COLO668 (cell line): ENCODE measurements around the gene STX1A.
A peak's percentile ranks its signal among the peaks of the same experiment; 100 is the strongest.
"Not testable (repeated sequence)": the region's sequence is repeated elsewhere in the genome, so short reads cannot be mapped to it uniquely, and the experiment has no call there.

Source experiments
- DNase-seq: peaks from one replicate; lab custom pipeline; 2025; ENCODE audit not compliant: unreplicated experiment; lab: John Stamatoyannopoulos, UW

STX1A gene

GRCh38 chr7:73736885-73737284, 17.4 kb upstream of the STX1A start:
- DNase-seq, result no peak

DNA sequence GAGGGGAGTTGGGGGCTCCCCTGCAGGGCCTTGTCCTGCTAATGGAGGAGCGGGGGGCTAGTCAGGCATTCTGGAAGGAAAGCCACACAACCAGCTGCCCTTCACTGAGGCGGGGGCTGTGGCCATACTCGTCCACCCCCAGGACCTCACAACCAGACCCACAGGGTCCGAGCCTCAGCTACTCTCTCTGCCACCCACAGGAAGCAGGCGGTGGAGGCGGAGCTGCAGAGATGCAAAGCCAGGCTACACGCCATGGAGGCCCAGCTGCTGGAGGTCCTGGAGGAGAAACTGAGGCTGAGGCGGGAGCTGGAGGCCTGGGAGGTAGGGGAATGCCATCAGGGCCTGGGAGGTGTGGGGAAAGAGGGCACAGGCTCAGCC, 16.0 kb upstream of the STX1A start:
- no peak for DNase-seq

DNA sequence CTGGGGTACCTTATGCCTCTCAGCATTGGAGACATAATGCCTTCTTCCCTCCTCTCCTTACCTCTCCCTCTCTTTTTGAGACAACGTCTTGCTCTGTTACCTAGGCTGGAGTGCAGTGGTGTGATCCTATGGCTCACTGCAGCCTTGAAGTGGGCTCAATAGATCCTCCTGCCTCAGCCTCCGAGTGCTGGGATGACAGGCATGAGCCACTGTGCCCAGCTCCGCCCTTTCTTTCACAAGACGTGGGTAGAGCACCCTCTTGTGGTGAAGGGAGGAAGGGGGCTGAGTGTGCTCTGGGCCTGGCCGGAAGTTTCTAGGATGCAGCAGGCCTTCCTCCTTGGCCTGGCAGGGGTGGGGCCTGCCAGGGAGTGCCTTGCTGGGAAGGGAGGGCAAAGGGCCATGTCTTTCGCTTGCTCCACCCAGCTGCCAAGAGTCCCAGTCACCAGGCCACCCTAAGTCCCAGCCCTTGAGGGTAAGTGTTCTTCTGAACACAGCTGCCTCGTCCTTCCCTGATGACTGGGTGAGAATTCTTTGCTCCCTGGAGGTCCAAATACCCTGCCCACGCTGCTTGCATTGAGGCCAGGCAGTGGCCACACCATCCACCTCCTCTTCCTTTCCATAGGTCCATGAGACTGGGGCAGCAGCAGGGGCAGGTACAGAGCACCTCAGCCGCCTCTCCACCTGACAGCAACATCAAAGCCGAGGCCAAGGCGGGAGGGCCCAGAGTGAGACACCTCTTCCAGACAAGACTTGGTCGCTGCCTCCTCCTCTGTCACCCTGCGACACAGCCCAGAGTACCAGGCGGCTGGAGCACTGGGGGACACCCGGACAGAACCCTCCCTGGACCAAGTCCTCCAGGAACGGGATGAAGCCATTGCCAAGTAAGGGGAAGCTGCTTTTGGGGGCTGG, 15.4 kb upstream of the STX1A start:
- peak; percentile 84 for DNase-seq

DNA sequence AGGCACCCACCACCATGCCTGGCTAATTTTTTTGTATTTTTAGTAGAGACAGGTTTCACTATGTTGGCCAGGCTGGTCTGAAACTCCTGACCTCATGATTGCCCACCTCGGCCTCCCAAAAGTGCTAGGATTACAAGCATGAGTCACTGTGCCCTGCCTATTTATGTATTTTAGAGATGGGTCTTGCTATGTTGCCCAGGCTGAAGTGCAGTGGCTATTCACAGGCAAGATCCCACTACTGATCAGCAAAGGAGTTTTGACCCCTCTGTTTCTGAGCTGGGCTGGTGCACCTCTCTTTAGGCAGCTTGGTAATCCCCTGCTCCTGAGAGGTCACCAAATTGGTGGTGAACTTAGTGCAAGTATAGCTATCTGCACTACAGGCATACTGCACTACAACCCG, 12.9 kb upstream of the STX1A start:
- no peak for DNase-seq

DNA sequence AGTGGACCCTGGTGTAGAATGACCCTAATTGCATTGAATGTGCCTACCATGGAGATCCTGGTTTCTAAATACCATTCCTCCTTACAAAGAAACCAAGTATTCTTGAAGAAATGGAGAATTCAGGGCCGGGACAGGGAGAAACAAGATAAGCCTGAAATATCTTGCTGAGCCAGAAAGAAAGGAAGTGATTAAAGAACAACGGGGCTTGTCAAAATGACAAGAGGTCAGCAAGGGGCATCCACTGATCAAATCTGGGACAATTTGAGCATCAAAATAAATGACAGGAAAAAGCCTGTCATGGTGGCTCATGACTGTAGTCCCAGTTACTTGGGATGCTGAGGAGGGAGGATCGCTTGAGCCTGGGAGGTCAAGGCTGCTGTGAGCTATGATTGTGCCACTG, 11.0 kb upstream of the STX1A start:
- no peak for DNase-seq

- no peak for DNase-seq
Observed at GRCh38 chr7:73728551-73728950, 9.1 kb upstream of the STX1A start.

- no peak for DNase-seq
Observed at GRCh38 chr7:73727952-73728351, 8.5 kb upstream of the STX1A start.

DNA sequence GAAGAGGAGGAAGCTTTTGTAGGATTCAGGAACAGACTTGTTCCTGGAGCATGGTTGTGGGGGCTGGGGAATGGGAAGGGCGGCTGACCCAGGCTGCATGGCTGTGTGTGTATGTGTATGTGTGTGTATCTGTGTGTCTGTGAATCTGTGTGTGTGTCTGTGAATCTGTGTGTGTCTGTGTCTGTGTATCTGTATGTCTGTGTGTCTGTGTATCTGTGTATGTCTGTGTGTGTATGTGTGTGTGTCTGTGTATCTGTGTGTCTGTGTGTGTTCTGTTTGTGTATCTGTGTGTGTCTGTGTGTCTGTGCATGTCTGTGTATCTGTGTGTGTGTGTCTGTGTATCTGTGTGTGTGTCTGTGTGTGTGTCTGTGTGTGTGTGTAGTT, 6.6 kb upstream of the STX1A start:
- no peak for DNase-seq

GRCh38 chr7:73723813-73724212, 4.3 kb upstream of the STX1A start:
- DNase-seq, result no peak

DNA sequence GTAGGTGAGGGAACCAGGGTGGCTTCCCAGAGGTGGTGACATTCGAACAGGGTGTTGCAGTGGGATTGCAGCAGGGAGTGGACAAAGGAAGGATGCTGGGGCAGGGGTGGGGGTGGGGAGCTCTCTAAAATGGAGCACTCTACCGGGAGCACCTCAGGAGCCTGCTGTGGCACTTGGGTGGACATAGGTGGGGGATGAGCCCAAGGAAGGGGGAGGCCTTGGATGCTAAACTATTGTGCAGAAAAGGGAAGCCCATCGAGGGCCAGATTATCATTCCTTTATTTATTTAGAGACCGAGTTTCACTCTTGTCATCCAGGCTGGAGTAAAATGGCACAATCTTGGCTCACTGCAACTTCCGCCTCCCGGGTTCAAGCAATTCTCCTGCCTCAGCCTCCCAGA, 3.3 kb upstream of the STX1A start:
- no peak for DNase-seq

- DNase-seq, result not testable (repeated sequence)
Observed at GRCh38 chr7:73722182-73722581, 2.7 kb upstream of the STX1A start.

- no peak for DNase-seq
Observed at GRCh38 chr7:73721377-73721817, 1.9 kb upstream of the STX1A start.

DNA sequence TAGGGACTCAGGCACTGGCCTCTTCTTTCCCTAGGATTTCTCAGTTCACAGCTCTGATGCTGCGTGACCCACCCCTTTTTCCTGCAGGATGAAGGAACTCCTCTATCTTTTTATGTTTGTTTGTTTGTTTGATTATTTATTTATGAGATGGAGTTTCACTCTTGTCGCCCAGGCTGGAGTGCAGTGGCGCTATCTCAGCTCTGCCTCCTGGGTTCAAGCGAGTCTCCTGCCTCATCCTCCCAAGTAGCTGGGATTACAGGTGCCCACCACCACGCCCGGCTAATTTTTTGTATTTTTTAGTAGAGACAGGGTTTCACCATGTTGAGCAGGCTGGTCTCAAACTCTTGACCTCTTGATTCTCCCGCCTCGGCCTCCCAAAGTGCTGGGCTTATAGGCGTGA, 974 bp upstream of the STX1A start:
- DNase-seq, result not testable (repeated sequence)

DNA sequence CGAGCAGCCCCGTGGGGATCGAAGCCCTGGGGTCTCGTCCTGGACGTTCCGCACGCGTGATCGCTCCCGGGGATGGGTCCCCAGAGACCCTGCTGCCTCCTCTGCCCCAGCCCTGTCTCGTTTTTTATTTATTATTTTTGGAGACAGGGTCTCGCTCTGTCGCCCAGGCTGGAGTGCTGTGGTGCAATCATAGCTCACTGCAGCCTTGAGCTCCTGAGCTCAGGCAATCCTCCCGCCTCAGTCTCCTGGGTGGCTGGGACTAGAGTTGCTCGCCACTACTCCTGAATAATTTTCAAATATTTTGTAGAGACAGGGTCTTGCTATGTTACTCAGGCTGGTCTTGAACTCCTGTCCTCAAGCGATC, 319 bp upstream of the STX1A start:
- DNase-seq, result no peak

- peak; percentile 23 for DNase-seq
Observed at GRCh38 chr7:73718438-73718881, 1.0 kb downstream of the STX1A start.

DNA sequence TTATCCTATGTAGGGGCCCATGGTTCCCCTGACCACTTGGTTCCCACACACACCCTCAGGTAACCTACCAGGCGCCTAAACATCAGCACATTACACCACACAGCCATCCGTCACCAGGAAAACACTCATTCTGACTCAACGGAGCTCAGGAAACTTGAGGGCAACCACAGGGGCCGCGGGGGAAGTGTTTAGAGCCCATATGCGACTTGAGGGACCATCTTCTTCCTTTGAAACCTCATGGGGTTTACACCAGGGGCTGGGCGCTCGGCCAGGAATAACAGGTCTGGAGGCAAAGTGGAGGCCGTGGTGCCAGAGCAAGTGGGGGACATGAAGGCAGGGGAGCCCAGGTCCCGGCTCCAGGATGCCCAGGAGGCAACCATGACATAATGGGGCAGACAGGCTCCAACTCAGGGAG, 1.5 kb downstream of the STX1A start:
- DNase-seq, result peak; percentile 14

GRCh38 chr7:73717025-73717807, 2.3 kb downstream of the STX1A start:
- no peak for DNase-seq

- DNase-seq, result no peak
Observed at GRCh38 chr7:73716318-73716890, 3.1 kb downstream of the STX1A start.

DNA sequence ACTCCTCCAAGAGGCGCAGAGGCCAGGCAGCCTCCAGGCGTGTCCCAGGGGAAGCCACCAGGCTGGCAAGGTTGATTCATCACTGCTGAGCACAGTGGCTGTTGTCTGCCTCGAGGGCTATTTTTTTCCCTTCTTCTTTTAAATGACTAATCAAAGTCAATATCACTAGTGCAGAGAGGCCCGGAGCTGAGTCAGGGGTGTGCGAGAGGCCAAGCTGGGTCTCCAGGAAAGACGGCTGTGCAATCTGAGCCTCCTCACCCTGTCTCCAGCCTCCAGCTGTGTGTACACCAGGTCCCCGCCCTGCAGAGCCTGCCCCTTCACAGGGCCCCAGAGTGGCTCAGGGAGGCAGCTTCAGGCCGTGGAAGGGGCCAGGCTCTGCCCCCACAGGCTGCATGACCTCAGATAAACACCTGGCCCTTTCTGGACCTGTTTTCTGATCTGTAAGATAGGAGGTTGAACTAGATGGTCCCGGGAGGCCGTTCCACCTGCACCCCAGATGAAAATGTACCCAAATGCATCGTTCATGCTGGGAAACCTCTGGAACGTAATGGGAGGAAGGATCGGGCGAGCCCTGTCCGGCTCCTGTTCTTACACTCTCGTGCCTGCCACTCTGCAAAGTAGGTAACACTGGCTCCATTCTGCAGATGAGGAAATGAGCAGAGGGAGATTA, 3.7 kb downstream of the STX1A start:
- peak; percentile 94 for DNase-seq

GRCh38 chr7:73713319-73713718, 6.2 kb downstream of the STX1A start:
- DNase-seq, result not testable (repeated sequence)

DNA sequence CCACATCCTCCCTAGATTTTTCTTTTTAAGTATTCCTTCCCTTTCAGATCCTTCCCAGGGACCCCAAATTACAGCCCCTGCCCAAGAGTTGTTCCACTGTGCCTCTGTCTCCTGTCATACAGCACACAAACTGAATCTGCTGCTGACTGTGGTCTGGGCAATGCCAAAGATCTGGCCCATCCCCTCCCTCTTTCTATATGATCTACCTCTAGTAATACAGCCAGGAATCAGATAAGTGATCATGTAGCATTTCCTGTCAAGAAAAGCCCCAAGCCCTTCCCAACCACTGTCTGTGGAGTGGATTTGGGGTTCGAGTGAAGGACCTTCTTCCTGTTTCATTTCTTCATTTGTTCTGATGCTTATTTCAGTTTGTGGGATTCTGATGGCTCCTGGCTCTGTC, 6.7 kb downstream of the STX1A start:
- no peak for DNase-seq
